HepG2 (cell line): ENCODE data around the gene OPRM1.

Source experiments
- CHCHD3 ChIP-seq: sonication (generic); formaldehyde crosslinking; IDR thresholded peaks from 2 replicates; pipeline ENCODE4 v1.8.0; 2022; ENCODE audit warnings: mild to moderate bottlenecking, missing genetic modification reagents, moderate library complexity
- GABPA ChIP-seq, 2 experiments: IDR thresholded peaks; 2 replicates each; pipeline ENCODE4 v1.6.1; 2011 to 2016; ENCODE audit warnings: low read depth in 2 of 2, low read length in 1 of 2, missing biosample characterization in 1 of 2, missing genetic modification characterization in 1 of 2
- NFIC ChIP-seq: IDR thresholded peaks from 2 replicates; pipeline ENCODE4 v1.6.1; 2012; ENCODE audit warnings: mild to moderate bottlenecking, low read length, inconsistent platforms
- PHB2 ChIP-seq: fragments of 450-650 bp; IDR thresholded peaks from 2 replicates; pipeline ENCODE4 v1.6.1; 2018; ENCODE audit not compliant: partially characterized antibody
- PHF8 ChIP-seq: sonication (generic); formaldehyde crosslinking; IDR thresholded peaks from 2 replicates; pipeline ENCODE4 v1.5.0; 2020; ENCODE audit warnings: missing genetic modification reagents
- POLR2A ChIP-seq, 2 experiments: IDR thresholded peaks; 2 replicates each; pipeline ENCODE4 v1.6.1; 2011; ENCODE audit warnings: low read depth in 2 of 2, low read length in 2 of 2, mild to moderate bottlenecking in 1 of 2, moderate library complexity in 1 of 2; ENCODE audit not compliant: insufficient read depth in 1 of 2
- PTBP1 ChIP-seq: fragments of 200-400 bp; formaldehyde crosslinking; IDR thresholded peaks from 2 replicates; pipeline ENCODE4 v1.6.1; 2018; ENCODE audit warnings: low read length, low read depth; ENCODE audit not compliant: poor library complexity, severe bottlenecking
- TSC22D2 ChIP-seq: sonication (generic); formaldehyde crosslinking; IDR thresholded peaks from 2 replicates; pipeline ENCODE4 v1.5.1; 2020; ENCODE audit warnings: missing genetic modification reagents, mild to moderate bottlenecking, borderline replicate concordance
- ZBTB7A ChIP-seq: sonication (generic); formaldehyde crosslinking; IDR thresholded peaks from 2 replicates; pipeline ENCODE4 v1.8.0; 2022; ENCODE audit warnings: mild to moderate bottlenecking, missing genetic modification reagents
- ZFP36 ChIP-seq: fragments of 150-350 bp; IDR thresholded peaks from 2 replicates; pipeline ENCODE4 v1.6.1; 2018; ENCODE audit warnings: borderline replicate concordance, low read length, low read depth; ENCODE audit not compliant: partially characterized antibody
- TF ChIP-seq, protein P1 (sequence below): sonication (generic); formaldehyde crosslinking; IDR thresholded peaks from 2 replicates; pipeline ENCODE4 v1.5.0; 2020; ENCODE audit warnings: mild to moderate bottlenecking, missing genetic modification reagents, moderate library complexity
- TF ChIP-seq, protein P2 (sequence below), 2 experiments: IDR thresholded peaks; 2 replicates each; pipeline ENCODE4 v1.6.1; 2011 to 2012; ENCODE audit warnings: low read length in 2 of 2, borderline replicate concordance in 1 of 2, low read depth in 1 of 2, mild to moderate bottlenecking in 1 of 2, moderate library complexity in 1 of 2
- TF ChIP-seq, protein P3 (sequence below): sonication (generic); formaldehyde crosslinking; IDR thresholded peaks from 2 replicates; pipeline ENCODE4 v1.8.1; 2022; ENCODE audit warnings: low read depth, mild to moderate bottlenecking, missing genetic modification reagents

DNA sequence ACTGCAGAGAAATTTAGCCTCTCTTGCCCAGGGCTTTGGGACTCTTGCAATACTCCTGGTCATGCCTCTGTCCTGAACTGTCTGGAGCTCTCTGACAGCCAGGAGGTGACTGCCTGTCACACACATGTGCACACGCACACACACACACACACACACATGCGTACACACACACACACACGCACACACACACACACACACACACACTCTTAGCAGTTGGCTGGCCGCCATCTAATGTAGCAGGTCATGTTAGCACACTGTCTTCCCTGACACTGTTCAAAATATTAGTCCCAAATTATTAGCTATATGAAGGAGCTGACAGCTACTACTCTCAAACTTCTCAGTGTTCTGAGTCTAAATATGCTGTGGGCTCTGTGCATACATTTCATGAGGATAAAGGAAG is 256.7 kb downstream of the OPRM1 start:
- no peak for TF ChIP-seq CHCHD3 (CRISPR knock-in tag)
- TF ChIP-seq PTBP1 = no peak
- TF ChIP-seq, protein P1, sequence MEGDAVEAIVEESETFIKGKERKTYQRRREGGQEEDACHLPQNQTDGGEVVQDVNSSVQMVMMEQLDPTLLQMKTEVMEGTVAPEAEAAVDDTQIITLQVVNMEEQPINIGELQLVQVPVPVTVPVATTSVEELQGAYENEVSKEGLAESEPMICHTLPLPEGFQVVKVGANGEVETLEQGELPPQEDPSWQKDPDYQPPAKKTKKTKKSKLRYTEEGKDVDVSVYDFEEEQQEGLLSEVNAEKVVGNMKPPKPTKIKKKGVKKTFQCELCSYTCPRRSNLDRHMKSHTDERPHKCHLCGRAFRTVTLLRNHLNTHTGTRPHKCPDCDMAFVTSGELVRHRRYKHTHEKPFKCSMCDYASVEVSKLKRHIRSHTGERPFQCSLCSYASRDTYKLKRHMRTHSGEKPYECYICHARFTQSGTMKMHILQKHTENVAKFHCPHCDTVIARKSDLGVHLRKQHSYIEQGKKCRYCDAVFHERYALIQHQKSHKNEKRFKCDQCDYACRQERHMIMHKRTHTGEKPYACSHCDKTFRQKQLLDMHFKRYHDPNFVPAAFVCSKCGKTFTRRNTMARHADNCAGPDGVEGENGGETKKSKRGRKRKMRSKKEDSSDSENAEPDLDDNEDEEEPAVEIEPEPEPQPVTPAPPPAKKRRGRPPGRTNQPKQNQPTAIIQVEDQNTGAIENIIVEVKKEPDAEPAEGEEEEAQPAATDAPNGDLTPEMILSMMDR (CRISPR knock-in tag) = no peak
- TF ChIP-seq, protein P2, sequence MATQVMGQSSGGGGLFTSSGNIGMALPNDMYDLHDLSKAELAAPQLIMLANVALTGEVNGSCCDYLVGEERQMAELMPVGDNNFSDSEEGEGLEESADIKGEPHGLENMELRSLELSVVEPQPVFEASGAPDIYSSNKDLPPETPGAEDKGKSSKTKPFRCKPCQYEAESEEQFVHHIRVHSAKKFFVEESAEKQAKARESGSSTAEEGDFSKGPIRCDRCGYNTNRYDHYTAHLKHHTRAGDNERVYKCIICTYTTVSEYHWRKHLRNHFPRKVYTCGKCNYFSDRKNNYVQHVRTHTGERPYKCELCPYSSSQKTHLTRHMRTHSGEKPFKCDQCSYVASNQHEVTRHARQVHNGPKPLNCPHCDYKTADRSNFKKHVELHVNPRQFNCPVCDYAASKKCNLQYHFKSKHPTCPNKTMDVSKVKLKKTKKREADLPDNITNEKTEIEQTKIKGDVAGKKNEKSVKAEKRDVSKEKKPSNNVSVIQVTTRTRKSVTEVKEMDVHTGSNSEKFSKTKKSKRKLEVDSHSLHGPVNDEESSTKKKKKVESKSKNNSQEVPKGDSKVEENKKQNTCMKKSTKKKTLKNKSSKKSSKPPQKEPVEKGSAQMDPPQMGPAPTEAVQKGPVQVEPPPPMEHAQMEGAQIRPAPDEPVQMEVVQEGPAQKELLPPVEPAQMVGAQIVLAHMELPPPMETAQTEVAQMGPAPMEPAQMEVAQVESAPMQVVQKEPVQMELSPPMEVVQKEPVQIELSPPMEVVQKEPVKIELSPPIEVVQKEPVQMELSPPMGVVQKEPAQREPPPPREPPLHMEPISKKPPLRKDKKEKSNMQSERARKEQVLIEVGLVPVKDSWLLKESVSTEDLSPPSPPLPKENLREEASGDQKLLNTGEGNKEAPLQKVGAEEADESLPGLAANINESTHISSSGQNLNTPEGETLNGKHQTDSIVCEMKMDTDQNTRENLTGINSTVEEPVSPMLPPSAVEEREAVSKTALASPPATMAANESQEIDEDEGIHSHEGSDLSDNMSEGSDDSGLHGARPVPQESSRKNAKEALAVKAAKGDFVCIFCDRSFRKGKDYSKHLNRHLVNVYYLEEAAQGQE (IDR thresholded peaks at IDR 0.05; ENCODE audit: borderline replicate concordance in 1 of 2, low read depth in 1 of 2, low read length in 2 of 2) = no peak
- TF ChIP-seq PHF8 (CRISPR knock-in tag) = no peak
- TF ChIP-seq TSC22D2 (CRISPR knock-in tag) = no peak
- TF ChIP-seq GABPA (IDR thresholded peaks at IDR 0.05; ENCODE audit: low read depth, low read length) = no peak
- no peak for TF ChIP-seq GABPA (CRISPR knock-in tag; IDR thresholded peaks at IDR 0.05; ENCODE audit: low read depth)
- TF ChIP-seq, protein P3, sequence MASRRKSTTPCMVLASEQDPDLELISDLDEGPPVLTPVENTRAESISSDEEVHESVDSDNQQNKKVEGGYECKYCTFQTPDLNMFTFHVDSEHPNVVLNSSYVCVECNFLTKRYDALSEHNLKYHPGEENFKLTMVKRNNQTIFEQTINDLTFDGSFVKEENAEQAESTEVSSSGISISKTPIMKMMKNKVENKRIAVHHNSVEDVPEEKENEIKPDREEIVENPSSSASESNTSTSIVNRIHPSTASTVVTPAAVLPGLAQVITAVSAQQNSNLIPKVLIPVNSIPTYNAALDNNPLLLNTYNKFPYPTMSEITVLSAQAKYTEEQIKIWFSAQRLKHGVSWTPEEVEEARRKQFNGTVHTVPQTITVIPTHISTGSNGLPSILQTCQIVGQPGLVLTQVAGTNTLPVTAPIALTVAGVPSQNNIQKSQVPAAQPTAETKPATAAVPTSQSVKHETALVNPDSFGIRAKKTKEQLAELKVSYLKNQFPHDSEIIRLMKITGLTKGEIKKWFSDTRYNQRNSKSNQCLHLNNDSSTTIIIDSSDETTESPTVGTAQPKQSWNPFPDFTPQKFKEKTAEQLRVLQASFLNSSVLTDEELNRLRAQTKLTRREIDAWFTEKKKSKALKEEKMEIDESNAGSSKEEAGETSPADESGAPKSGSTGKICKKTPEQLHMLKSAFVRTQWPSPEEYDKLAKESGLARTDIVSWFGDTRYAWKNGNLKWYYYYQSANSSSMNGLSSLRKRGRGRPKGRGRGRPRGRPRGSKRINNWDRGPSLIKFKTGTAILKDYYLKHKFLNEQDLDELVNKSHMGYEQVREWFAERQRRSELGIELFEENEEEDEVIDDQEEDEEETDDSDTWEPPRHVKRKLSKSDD = no peak
- no peak for TF ChIP-seq POLR2A (IDR thresholded peaks at IDR 0.05; ENCODE audit: insufficient read depth in 1 of 2, low read depth in 2 of 2, low read length in 2 of 2)
- TF ChIP-seq ZBTB7A (CRISPR knock-in tag) = no peak
- no peak for TF ChIP-seq NFIC
- no peak for TF ChIP-seq PHB2
- no peak for TF ChIP-seq ZFP36
